Stimulated activated CD4-positive, alpha-beta T cell treated with anti-CD3 and anti-CD28 coated beads, TNF-alpha, amount 100 ng/mL, for 24 hours (primary cell): ENCODE results near the gene MYLK2.

Experiments
- DNase-seq, 3 experiments: peaks; one replicate each; pipeline ENCODE4 v3.0.0-alpha.2; 2020; ENCODE audit warnings: low read depth in 3 of 3

The MYLK2 gene

GRCh38 chr20:31835554-31835953, 16.4 kb downstream of the MYLK2 start:
- DNase-seq, result no peak

- DNase-seq, result peak in 1 of 3 experiments; percentile 16
These were observed 17.1 kb downstream of the MYLK2 start for GRCh38 chr20:31835977-31836852.

GRCh38 chr20:31836853-31837608, 17.9 kb downstream of the MYLK2 start:
- no peak for DNase-seq

- DNase-seq, result no peak
These were observed 18.8 kb downstream of the MYLK2 start for GRCh38 chr20:31837896-31838397.

- no peak for DNase-seq
These were observed 19.6 kb downstream of the MYLK2 start for GRCh38 chr20:31838646-31839292.

GRCh38 chr20:31839782-31840487, 20.8 kb downstream of the MYLK2 start:
- DNase-seq, result no peak

GRCh38 chr20:31840906-31841816, 22.0 kb downstream of the MYLK2 start:
- DNase-seq, result no peak

GRCh38 chr20:31841928-31842327, 22.8 kb downstream of the MYLK2 start:
- no peak for DNase-seq

GRCh38 chr20:31842471-31843157, 23.5 kb downstream of the MYLK2 start:
- DNase-seq, result no peak

GRCh38 chr20:31843288-31843687, 24.1 kb downstream of the MYLK2 start:
- no peak for DNase-seq

GRCh38 chr20:31843881-31844280, 24.7 kb downstream of the MYLK2 start:
- no peak for DNase-seq

GRCh38 chr20:31844737-31845299, 25.7 kb downstream of the MYLK2 start:
- DNase-seq, result no peak

- DNase-seq, result no peak
These were observed 26.2 kb downstream of the MYLK2 start, which contains the start of gene FOXS1 for GRCh38 chr20:31845300-31845863. TSS of gene FOXS1 (minus strand) at chr20:31845604. CDS start at chr20:31845542, 62 bp downstream.

GRCh38 chr20:31846793-31847138, 27.6 kb downstream of the MYLK2 start:
- DNase-seq, result no peak

GRCh38 chr20:31848088-31848999, 29.2 kb downstream of the MYLK2 start:
- no peak for DNase-seq

- no peak for DNase-seq
These were observed 30.3 kb downstream of the MYLK2 start for GRCh38 chr20:31849306-31849930.

- DNase-seq, result no peak
These were observed 32.2 kb downstream of the MYLK2 start for GRCh38 chr20:31851240-31851955.
